ENCODE measurements around the gene FANCE. TPM values are rescaled to one million over a fixed set of nuclear protein-coding genes. Genes with fewer than 3 reads are reported as not detected.
A peak's percentile ranks its signal among the peaks of the same experiment; 100 is the strongest.

FANCE gene
- total and polyA plus RNA-seq, 9 of the 15 experiments (the other 6 are each of a cell fraction or from before 2014, with no cell fraction given): 5.7 to 30.2 (median 17.0) TPM

DNA sequence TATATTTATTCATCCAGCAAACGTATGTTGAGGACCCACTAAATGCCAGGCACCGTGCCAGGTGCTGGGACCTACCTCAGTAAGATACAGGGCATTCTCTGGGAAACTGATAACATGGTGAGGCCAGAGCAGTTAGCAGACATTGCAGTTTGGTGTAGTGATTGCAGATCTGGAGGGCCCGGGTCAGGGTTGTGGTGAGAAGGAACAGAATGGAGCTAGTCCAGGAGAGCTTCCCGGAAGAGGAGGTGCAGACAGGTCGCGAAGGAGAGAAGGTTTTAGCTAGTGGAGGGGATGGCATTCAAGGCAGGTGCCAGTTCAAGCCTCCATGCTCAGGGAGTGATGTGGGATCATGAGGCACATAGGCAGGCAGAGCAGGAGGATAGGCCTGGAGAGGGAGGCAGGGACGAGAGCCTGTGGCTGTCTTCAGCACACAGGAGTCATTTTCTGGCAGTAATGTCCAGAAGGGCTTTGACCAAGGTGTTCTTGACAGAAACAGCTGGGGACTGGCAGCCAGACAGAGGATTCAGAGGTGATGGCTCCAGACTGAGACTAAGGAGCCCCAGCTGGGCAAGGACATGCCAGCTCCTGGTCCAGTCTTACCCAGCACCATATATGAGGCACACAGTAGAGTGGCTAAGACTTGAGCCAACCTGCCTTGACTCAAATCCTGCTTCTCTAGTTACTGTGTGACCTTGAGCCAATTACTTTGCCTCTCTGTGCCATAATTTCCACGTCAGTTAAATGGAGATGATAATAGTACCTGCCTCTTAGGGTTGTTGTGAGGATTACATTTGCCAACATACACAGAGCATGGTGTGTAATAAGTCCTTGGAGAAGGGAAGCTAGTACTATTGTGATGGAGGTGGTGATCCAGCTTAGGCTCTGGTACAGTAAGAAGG lies 48.3 kb upstream of the FANCE start:
- Histone ChIP-seq H3K36me3 (ENCODE audit: control insufficient read depth, insufficient read depth, low read length) (no peaks in the 10 kb centered on the region), H3K4me1 (replicated peaks in 1 of 2; ENCODE audit: control insufficient read depth in 2 of 2, insufficient read depth in 2 of 2, low read length in 2 of 2) (peaks cover 0 to under 1% of the 10 kb centered on the region in 2 experiments; a peak in 3 of 5 replicates), H3K9me1 (ENCODE audit: control insufficient read depth, insufficient read depth, low read length) (no peaks in the 10 kb centered on the region), H3K9me3 (replicated peaks; ENCODE audit: control insufficient read depth, insufficient read depth, low read depth, low read length) (no peaks in the 10 kb centered on the region), H3K27ac (ENCODE audit: extremely low read depth, low read depth, low read length) (no peak overlapping the region), H2AFZ (ENCODE audit: low read depth, low read length) (no peak overlapping the region), H3K27me3 (ENCODE audit: control insufficient read depth in 2 of 2, insufficient read depth in 2 of 2, low read length in 2 of 2) (0 out of 5 replicates have a peak, but pooled peaks cover 0 to 3% of the 10 kb centered on the region in 2 experiments), H4K20me1 (replicated peaks; ENCODE audit: control insufficient read depth, insufficient read depth, low read length) (peaks cover 41% of the 10 kb centered on the region), H3K79me2 (ENCODE audit: control insufficient read depth, insufficient read depth, low read length) (no peaks in the 10 kb centered on the region), H3K9ac (ENCODE audit: insufficient read depth in 1 of 2, low read depth in 2 of 2, low read length in 2 of 2) (peak overlapping the region in 1 of 2 experiments; percentile 37; a peak in 1 of 4 replicates), H3K4me2 (ENCODE audit: insufficient read depth, low read length) (no peak overlapping the region), H3K4me3 (no peak overlapping the region)
- DNase-seq (ENCODE audit: extremely low read depth in 1 of 4, low spot score in 3 of 4): no peak
- no TSS peak for BruUV-seq (replicated peaks)
- no peak for FAIRE-seq
- in situ Hi-C loops (cut with MboI) (no loop called here), intact Hi-C loops (cut with micrococcal nuclease) (no loop called here)
- POLR2A ChIA-PET: interaction anchor here (0.7 kb wide), 1 partner anchor 70 kb away, joined by 3 read pairs; no protein-coding TSS in a partner anchor
- 36% methylated on average over 8 of the region's 8 CpGs for WGBS (ENCODE audit: insufficient coverage, low coverage, missing lambda C conversion rate)
- TF ChIP-seq, protein P1, sequence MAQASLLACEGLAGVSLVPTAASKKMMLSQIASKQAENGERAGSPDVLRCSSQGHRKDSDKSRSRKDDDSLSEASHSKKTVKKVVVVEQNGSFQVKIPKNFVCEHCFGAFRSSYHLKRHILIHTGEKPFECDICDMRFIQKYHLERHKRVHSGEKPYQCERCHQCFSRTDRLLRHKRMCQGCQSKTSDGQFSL (CRISPR knock-in tag; IDR thresholded peaks at IDR 0.05): peak; percentile 28; the same call in 1 of the 2 replicates
- TF ChIP-seq, protein P1 (tag; IDR thresholded peaks at IDR 0.05): no peak
- TF ChIP-seq KDM1A (IDR thresholded peaks at IDR 0.05) (peak; percentile 16 to 47; a peak in 1 of 4 replicates), GTF2F1 (IDR thresholded peaks at IDR 0.05; ENCODE audit: low read depth, low read length) (no peak), IRF2 (CRISPR knock-in tag; IDR thresholded peaks at IDR 0.05) (0 out of 2 replicates have a peak, but pooled peaks have one; percentile 46), ZFP36 (IDR thresholded peaks at IDR 0.05; ENCODE audit: low read depth, low read length, partially characterized antibody) (peak; percentile 92), BCOR (IDR thresholded peaks at IDR 0.05) (peak; percentile 86), RBM25 (IDR thresholded peaks at IDR 0.05; ENCODE audit: low read depth, low read length, severe bottlenecking) (peak; percentile 60)
- TF ChIP-seq, protein P2, sequence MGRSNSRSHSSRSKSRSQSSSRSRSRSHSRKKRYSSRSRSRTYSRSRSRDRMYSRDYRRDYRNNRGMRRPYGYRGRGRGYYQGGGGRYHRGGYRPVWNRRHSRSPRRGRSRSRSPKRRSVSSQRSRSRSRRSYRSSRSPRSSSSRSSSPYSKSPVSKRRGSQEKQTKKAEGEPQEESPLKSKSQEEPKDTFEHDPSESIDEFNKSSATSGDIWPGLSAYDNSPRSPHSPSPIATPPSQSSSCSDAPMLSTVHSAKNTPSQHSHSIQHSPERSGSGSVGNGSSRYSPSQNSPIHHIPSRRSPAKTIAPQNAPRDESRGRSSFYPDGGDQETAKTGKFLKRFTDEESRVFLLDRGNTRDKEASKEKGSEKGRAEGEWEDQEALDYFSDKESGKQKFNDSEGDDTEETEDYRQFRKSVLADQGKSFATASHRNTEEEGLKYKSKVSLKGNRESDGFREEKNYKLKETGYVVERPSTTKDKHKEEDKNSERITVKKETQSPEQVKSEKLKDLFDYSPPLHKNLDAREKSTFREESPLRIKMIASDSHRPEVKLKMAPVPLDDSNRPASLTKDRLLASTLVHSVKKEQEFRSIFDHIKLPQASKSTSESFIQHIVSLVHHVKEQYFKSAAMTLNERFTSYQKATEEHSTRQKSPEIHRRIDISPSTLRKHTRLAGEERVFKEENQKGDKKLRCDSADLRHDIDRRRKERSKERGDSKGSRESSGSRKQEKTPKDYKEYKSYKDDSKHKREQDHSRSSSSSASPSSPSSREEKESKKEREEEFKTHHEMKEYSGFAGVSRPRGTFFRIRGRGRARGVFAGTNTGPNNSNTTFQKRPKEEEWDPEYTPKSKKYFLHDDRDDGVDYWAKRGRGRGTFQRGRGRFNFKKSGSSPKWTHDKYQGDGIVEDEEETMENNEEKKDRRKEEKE (IDR thresholded peaks at IDR 0.05; ENCODE audit: borderline replicate concordance in 1 of 2, control insufficient read depth in 1 of 2, low read depth in 2 of 2, low read length in 1 of 2): no peak
- TF ChIP-seq, protein P3, sequence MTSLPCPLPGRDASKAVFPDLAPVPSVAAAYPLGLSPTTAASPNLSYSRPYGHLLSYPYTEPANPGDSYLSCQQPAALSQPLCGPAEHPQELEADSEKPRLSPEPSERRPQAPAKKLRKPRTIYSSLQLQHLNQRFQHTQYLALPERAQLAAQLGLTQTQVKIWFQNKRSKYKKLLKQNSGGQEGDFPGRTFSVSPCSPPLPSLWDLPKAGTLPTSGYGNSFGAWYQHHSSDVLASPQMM (CRISPR knock-in tag; IDR thresholded peaks at IDR 0.05): no peak
- CTCF ChIA-PET (ENCODE audit: low intra/inter-chr PET ratio): no interaction called here
- no peak for ATAC-seq
